ENCODE results near the gene C1orf232. TPM values are rescaled to one million over a fixed set of nuclear protein-coding genes. Genes with fewer than 3 reads are reported as not detected.

The C1orf232 gene
- polyA plus RNA-seq, 3 donors, result not detected

- no peak overlapping the region for H3K4me3 Mint-ChIP-seq
- peaks cover 0 to 2% (median 0%) of the 10 kb centered on the region in 7 donors for H3K9me3 Mint-ChIP-seq
- H3K27me3 ChIP-seq (ENCODE audit: control insufficient read depth in 2 of 2, insufficient read depth in 2 of 2, low read length in 2 of 2), result no peaks in the 10 kb centered on the region
Observed at GRCh38 chr1:26132128-26132833, 36.5 kb downstream of the C1orf232 start.

GRCh38 chr1:26130695-26131094, 38.1 kb downstream of the C1orf232 start:
- Histone ChIP-seq H3K4me1 (ENCODE audit: control insufficient read depth in 1 of 2, insufficient read depth in 2 of 2, low read length in 2 of 2) (peaks cover 30 to 32% of the 10 kb centered on the region in 2 donors), H3K27ac (ENCODE audit: low read depth in 1 of 2, low read length in 2 of 2) (no peak overlapping the region), H3K4me3 (replicated peaks in 1 of 3; ENCODE audit: low read depth in 2 of 3, low read length in 3 of 3) (no peak overlapping the region), H3K79me2 (ENCODE audit: insufficient read depth, low read length) (no peaks in the 10 kb centered on the region), H3K36me3 (replicated peaks in 1 of 2; ENCODE audit: control insufficient read depth in 1 of 2, insufficient read depth in 2 of 2, low read length in 2 of 2) (no peaks in the 10 kb centered on the region), H4K20me1 (ENCODE audit: insufficient read depth, low read length) (no peaks in the 10 kb centered on the region), H2AFZ (ENCODE audit: insufficient read depth, low read depth, low read length, poor library complexity, severe bottlenecking) (no peak overlapping the region), H3K4me2 (replicated peaks; ENCODE audit: extremely low read depth, low read length, poor library complexity, severe bottlenecking) (no peak overlapping the region), H3K9ac (ENCODE audit: insufficient read depth, low read length, poor library complexity, severe bottlenecking) (no peak overlapping the region), H3K27me3 (ENCODE audit: control insufficient read depth in 2 of 2, insufficient read depth in 2 of 2, low read length in 2 of 2) (no peaks in the 10 kb centered on the region), H3K9me3 (replicated peaks in 1 of 2; ENCODE audit: control insufficient read depth in 1 of 2, insufficient read depth in 1 of 2, low read length in 2 of 2) (no peaks in the 10 kb centered on the region)
- Mint-ChIP-seq H3K4me3 (no peak overlapping the region), H3K27ac (no peak overlapping the region), H3K36me3 (no peaks in the 10 kb centered on the region), H3K9me3 (peaks cover 0 to 2% (median 0%) of the 10 kb centered on the region in 7 donors), H3K27me3 (ENCODE audit: low read depth in 3 of 3) (peaks cover 0 to 2% (median 1%) of the 10 kb centered on the region in 3 donors), H3K4me1 (peaks cover 31% of the 10 kb centered on the region)
- DNase-seq, result no peak
- intact Hi-C loops (cut with micrococcal nuclease), result no loop called here
- no CpG with 5 or more reads among the region's 1 CpG for WGBS (ENCODE audit: insufficient coverage)
- TF ChIP-seq, protein P1, sequence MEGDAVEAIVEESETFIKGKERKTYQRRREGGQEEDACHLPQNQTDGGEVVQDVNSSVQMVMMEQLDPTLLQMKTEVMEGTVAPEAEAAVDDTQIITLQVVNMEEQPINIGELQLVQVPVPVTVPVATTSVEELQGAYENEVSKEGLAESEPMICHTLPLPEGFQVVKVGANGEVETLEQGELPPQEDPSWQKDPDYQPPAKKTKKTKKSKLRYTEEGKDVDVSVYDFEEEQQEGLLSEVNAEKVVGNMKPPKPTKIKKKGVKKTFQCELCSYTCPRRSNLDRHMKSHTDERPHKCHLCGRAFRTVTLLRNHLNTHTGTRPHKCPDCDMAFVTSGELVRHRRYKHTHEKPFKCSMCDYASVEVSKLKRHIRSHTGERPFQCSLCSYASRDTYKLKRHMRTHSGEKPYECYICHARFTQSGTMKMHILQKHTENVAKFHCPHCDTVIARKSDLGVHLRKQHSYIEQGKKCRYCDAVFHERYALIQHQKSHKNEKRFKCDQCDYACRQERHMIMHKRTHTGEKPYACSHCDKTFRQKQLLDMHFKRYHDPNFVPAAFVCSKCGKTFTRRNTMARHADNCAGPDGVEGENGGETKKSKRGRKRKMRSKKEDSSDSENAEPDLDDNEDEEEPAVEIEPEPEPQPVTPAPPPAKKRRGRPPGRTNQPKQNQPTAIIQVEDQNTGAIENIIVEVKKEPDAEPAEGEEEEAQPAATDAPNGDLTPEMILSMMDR (IDR thresholded peaks at IDR 0.05), result no peak

More at GRCh38 chr1:26132128-26132833, 36.5 kb downstream of the C1orf232 start:
- H3K4me3 ChIP-seq (replicated peaks in 1 of 3; ENCODE audit: low read depth in 2 of 3, low read length in 3 of 3), result no peak overlapping the region
- no peaks in the 10 kb centered on the region for H3K79me2 ChIP-seq (ENCODE audit: insufficient read depth, low read length)
- H3K9me3 ChIP-seq (replicated peaks in 1 of 2; ENCODE audit: control insufficient read depth in 1 of 2, insufficient read depth in 1 of 2, low read length in 2 of 2), result no peaks in the 10 kb centered on the region
- no peaks in the 10 kb centered on the region for H3K36me3 Mint-ChIP-seq
- H4K20me1 ChIP-seq (ENCODE audit: insufficient read depth, low read length), result no peaks in the 10 kb centered on the region
- H3K36me3 ChIP-seq (replicated peaks in 1 of 2; ENCODE audit: control insufficient read depth in 1 of 2, insufficient read depth in 2 of 2, low read length in 2 of 2), result no peaks in the 10 kb centered on the region
- H3K4me2 ChIP-seq (replicated peaks; ENCODE audit: extremely low read depth, low read length, poor library complexity, severe bottlenecking), result no peak overlapping the region
- H3K4me1 ChIP-seq (ENCODE audit: control insufficient read depth in 1 of 2, insufficient read depth in 2 of 2, low read length in 2 of 2), result peaks cover 15 to 16% of the 10 kb centered on the region in 2 donors
- peak in 1 of 3 donors; percentile 13 for DNase-seq
- H2AFZ ChIP-seq (ENCODE audit: insufficient read depth, low read depth, low read length, poor library complexity, severe bottlenecking), result no peak overlapping the region
- H3K9ac ChIP-seq (ENCODE audit: insufficient read depth, low read length, poor library complexity, severe bottlenecking), result no peak overlapping the region
- peaks cover 0 to 3% (median 2%) of the 10 kb centered on the region in 3 donors for H3K27me3 Mint-ChIP-seq (ENCODE audit: low read depth in 3 of 3)
- WGBS (ENCODE audit: insufficient coverage), result 100% methylated on average over 2 of the region's 5 CpGs
- intact Hi-C loops (cut with micrococcal nuclease), result no loop called here
- H3K27ac Mint-ChIP-seq, result no peak overlapping the region
- TF ChIP-seq, protein P1 (IDR thresholded peaks at IDR 0.05), result no peak
- H3K4me1 Mint-ChIP-seq, result peaks cover 15% of the 10 kb centered on the region
- H3K27ac ChIP-seq (ENCODE audit: low read depth in 1 of 2, low read length in 2 of 2), result no peak overlapping the region
